HEK293 (cell line): ENCODE data around the gene VIPR2.
"Not testable (repeated sequence)": the region's sequence is repeated elsewhere in the genome, so short reads cannot be mapped to it uniquely, and the experiment has no call there.

Source experiments
- CTCF ChIA-PET: fragments of 350-600 bp; formaldehyde crosslinking; extraction: SDS; loops from one replicate; lab custom pipeline; 2021; ENCODE audit warnings: antibody characterized with exemption; lab: Yijun Ruan, JAX
- POLR2A ChIA-PET: fragments of 300-600 bp; formaldehyde crosslinking; extraction: SDS; loops from one replicate; lab custom pipeline; 2020; ENCODE audit warnings: antibody characterized with exemption, inconsistent platforms; lab: Yijun Ruan, JAX
- H3K27ac ChIP-seq: fragments of 200-500 bp; sonication (Bioruptor generic); 2 replicates; pipeline ENCODE4 v1.5.1; 2014; ENCODE audit warnings: low read depth, low read length, control low read depth, inconsistent platforms; ENCODE audit errors: extremely low read depth
- H3K36me3 ChIP-seq, 2 experiments: fragments of 200-500 bp in 1 of 2; sonication (Bioruptor generic) in 1 of 2; 1 replicate in 1 of 2; 2 replicates in 1 of 2; pipeline ENCODE4 v1.5.1; 2014 to 2017; ENCODE audit warnings: inconsistent platforms in 2 of 2, low read length in 2 of 2; ENCODE audit not compliant: control insufficient read depth in 2 of 2, insufficient read depth in 1 of 2
- H3K4me1 ChIP-seq: fragments of 200-500 bp; sonication (Bioruptor generic); 2 replicates; pipeline ENCODE4 v1.5.1; 2014; ENCODE audit warnings: mild to moderate bottlenecking, low read length, inconsistent platforms; ENCODE audit not compliant: control insufficient read depth, insufficient read depth
- H3K4me3 ChIP-seq: 2 replicates; pipeline ENCODE4 v1.5.1; 2011; ENCODE audit warnings: low read depth, mild to moderate bottlenecking, control low read depth, low read length, moderate library complexity
- H3K9me3 ChIP-seq: fragments of 200-500 bp; sonication (Bioruptor generic); 2 replicates; pipeline ENCODE4 v1.5.1; 2014; ENCODE audit warnings: low read depth, low read length, inconsistent platforms; ENCODE audit not compliant: control insufficient read depth, insufficient read depth
- GFI1B ChIP-seq: fragments of 450-650 bp; formaldehyde crosslinking; IDR thresholded peaks from 2 replicates; pipeline ENCODE4 v1.5.1; 2016; ENCODE audit warnings: missing biosample characterization, missing genetic modification characterization
- PRDM1 ChIP-seq: fragments of 450-650 bp; formaldehyde crosslinking; IDR thresholded peaks from 2 replicates; pipeline ENCODE4; 2016; ENCODE audit warnings: missing biosample characterization, missing genetic modification characterization
- TCF7L2 ChIP-seq: IDR thresholded peaks from 2 replicates; pipeline ENCODE4 v1.6.1; 2011; ENCODE audit warnings: low read depth, mild to moderate bottlenecking, inconsistent platforms, low read length, moderate library complexity, borderline replicate concordance
- ZNF140 ChIP-seq: fragments of 450-650 bp; formaldehyde crosslinking; IDR thresholded peaks from 2 replicates; pipeline ENCODE4 v1.5.1; 2016; ENCODE audit warnings: missing biosample characterization, missing genetic modification characterization
- ZNF174 ChIP-seq: fragments of 450-650 bp; formaldehyde crosslinking; IDR thresholded peaks from 2 replicates; pipeline ENCODE4 v1.5.0; 2017; ENCODE audit warnings: missing biosample characterization, mild to moderate bottlenecking, missing genetic modification characterization
- ZNF302 ChIP-seq: fragments of 450-650 bp; formaldehyde crosslinking; IDR thresholded peaks from 2 replicates; pipeline ENCODE4 v1.5.1; 2016; ENCODE audit warnings: missing biosample characterization, missing genetic modification characterization, low read depth
- ZNF629 ChIP-seq: fragments of 450-650 bp; formaldehyde crosslinking; IDR thresholded peaks from 2 replicates; pipeline ENCODE4 v1.5.1; 2017; ENCODE audit warnings: missing biosample characterization, missing genetic modification characterization
- ZNF747 ChIP-seq: fragments of 450-650 bp; formaldehyde crosslinking; IDR thresholded peaks from 2 replicates; pipeline ENCODE4 v1.5.1; 2016; ENCODE audit warnings: missing biosample characterization, missing genetic modification characterization
- ZNF776 ChIP-seq: fragments of 450-650 bp; formaldehyde crosslinking; IDR thresholded peaks from 2 replicates; pipeline ENCODE4 v1.5.0; 2017; ENCODE audit warnings: missing biosample characterization, missing genetic modification characterization, borderline replicate concordance
- ZNF830 ChIP-seq: fragments of 450-650 bp; IDR thresholded peaks from 2 replicates; pipeline ENCODE4 v1.5.0; 2018; ENCODE audit warnings: missing biosample characterization, missing genetic modification characterization, low read depth, mild to moderate bottlenecking, moderate library complexity
- TF ChIP-seq, protein P1 (sequence below): fragments of 450-650 bp; formaldehyde crosslinking; IDR thresholded peaks from 2 replicates; pipeline ENCODE4 v1.5.1; 2016; ENCODE audit warnings: missing biosample characterization, missing genetic modification characterization
- TF ChIP-seq, protein P2 (sequence below): fragments of 450-650 bp; formaldehyde crosslinking; IDR thresholded peaks from 2 replicates; pipeline ENCODE4 v1.5.1; 2017; ENCODE audit warnings: missing biosample characterization, missing genetic modification characterization
- TF ChIP-seq, protein P3 (sequence below): fragments of 450-650 bp; formaldehyde crosslinking; IDR thresholded peaks from 2 replicates; pipeline ENCODE4 v1.5.1; 2017; ENCODE audit warnings: missing biosample characterization, missing genetic modification characterization

VIPR2 gene

DNA sequence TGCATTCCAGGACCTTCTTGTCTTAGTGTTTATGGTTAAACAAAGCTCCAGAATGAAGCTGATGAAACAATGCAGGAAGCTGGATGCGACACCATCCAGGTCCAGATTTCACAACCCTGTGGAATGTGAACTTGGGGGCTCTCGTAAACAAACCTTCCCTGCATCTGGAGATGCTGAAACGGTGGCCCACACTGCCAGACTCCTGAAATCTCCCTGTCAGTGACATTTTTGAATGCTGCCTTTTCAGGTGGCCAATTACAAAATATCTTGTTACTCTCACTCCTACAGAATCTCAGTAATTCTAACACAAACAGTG lies 18.8 kb downstream of the VIPR2 start:
- no peaks in the 10 kb centered on the region for H3K9me3 ChIP-seq
- no peak overlapping the region for H3K27ac ChIP-seq
- H3K36me3 ChIP-seq, result no peaks in the 10 kb centered on the region
- no peak overlapping the region for H3K4me3 ChIP-seq
- POLR2A ChIA-PET, result no interaction called here
- H3K4me1 ChIP-seq, result no peaks in the 10 kb centered on the region
- CTCF ChIA-PET, result no interaction called here
- no peak for TF ChIP-seq PRDM1 (tag by site-specific recombination)
- TF ChIP-seq, all 188 proteins: peak for 0

DNA sequence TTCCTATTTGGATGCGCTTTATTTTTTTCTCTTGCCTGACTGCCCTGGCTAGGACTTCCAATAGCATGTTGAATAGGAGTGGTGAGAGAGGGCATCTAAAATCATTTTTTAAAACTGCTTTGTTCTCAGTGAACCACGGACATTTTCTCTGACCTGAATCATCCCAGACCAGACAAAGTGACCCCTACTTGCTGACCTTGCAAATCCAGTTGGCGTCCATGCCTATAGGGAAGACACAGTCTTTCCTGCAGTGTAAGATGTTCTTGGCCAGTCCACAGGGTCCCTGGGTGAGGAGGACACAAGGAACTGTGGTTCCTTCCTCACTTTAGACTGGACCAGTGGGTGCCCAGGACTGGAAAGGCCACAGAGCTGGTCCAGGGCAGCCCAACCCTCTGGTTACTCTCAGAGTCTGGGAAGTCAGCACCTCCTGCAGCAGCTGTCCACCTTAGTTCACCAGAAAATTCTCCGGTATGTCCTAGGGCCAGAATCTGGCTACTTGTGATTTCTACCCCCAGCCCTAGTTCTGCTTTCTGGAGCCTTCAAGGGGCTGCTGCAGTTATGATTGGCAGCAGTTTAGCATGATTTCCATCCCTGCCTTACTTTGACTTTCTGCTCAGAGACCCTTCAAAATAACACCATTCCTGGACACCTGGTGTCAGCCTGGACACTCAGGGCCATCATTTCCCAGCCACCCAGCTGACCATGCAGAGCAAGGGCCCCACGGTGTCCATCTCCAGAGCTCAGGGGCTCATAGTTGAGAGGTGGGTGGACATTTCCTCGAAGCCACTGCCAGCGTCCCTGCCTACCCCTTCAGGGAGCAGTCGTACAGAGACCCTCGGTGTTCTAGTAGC lies 19.3 kb downstream of the VIPR2 start:
- no peak overlapping the region for H3K27ac ChIP-seq
- no peaks in the 10 kb centered on the region for H3K36me3 ChIP-seq
- H3K9me3 ChIP-seq, result no peaks in the 10 kb centered on the region
- no peaks in the 10 kb centered on the region for H3K4me1 ChIP-seq
- H3K4me3 ChIP-seq, result no peak overlapping the region
- CTCF ChIA-PET, result no interaction called here
- TF ChIP-seq ZNF830 (tag by site-specific recombination) (no peak), ZNF140 (tag by site-specific recombination) (no peak), ZNF302 (no peak), ZNF174 (tag by site-specific recombination) (no peak), ZNF629 (tag by site-specific recombination) (no peak), GFI1B (no peak), TCF7L2 (no peak), ZNF747 (tag by site-specific recombination) (no peak), ZNF776 (tag by site-specific recombination) (no peak)
- TF ChIP-seq, protein P1, sequence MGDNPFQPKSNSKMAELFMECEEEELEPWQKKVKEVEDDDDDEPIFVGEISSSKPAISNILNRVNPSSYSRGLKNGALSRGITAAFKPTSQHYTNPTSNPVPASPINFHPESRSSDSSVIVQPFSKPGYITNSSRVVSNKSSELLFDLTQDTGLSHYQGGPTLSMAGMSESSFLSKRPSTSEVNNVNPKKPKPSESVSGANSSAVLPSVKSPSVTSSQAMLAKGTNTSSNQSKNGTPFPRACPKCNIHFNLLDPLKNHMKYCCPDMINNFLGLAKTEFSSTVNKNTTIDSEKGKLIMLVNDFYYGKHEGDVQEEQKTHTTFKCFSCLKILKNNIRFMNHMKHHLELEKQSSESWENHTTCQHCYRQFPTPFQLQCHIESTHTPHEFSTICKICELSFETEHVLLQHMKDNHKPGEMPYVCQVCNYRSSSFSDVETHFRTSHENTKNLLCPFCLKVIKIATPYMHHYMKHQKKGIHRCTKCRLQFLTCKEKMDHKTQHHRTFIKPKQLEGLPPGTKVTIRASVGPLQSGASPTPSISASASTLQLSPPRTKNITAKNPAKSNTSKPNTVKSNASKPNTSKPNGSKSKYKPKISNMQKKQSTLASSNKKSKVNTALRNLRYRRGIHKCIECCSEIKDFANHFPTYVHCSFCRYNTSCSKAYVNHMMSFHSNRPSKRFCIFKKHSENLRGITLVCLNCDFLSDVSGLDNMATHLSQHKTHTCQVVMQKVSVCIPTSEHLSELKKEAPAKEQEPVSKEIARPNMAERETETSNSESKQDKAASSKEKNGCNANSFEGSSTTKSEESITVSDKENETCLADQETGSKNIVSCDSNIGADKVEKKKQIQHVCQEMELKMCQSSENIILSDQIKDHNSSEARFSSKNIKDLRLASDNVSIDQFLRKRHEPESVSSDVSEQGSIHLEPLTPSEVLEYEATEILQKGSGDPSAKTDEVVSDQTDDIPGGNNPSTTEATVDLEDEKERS, result no peak
- TF ChIP-seq, protein P2, sequence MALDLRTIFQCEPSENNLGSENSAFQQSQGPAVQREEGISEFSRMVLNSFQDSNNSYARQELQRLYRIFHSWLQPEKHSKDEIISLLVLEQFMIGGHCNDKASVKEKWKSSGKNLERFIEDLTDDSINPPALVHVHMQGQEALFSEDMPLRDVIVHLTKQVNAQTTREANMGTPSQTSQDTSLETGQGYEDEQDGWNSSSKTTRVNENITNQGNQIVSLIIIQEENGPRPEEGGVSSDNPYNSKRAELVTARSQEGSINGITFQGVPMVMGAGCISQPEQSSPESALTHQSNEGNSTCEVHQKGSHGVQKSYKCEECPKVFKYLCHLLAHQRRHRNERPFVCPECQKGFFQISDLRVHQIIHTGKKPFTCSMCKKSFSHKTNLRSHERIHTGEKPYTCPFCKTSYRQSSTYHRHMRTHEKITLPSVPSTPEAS (tag by site-specific recombination), result no peak
- TF ChIP-seq, protein P3, sequence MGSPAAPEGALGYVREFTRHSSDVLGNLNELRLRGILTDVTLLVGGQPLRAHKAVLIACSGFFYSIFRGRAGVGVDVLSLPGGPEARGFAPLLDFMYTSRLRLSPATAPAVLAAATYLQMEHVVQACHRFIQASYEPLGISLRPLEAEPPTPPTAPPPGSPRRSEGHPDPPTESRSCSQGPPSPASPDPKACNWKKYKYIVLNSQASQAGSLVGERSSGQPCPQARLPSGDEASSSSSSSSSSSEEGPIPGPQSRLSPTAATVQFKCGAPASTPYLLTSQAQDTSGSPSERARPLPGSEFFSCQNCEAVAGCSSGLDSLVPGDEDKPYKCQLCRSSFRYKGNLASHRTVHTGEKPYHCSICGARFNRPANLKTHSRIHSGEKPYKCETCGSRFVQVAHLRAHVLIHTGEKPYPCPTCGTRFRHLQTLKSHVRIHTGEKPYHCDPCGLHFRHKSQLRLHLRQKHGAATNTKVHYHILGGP, result no peak
- TF ChIP-seq, all 188 proteins: peak for 0
- POLR2A ChIA-PET, result no interaction called here

DNA sequence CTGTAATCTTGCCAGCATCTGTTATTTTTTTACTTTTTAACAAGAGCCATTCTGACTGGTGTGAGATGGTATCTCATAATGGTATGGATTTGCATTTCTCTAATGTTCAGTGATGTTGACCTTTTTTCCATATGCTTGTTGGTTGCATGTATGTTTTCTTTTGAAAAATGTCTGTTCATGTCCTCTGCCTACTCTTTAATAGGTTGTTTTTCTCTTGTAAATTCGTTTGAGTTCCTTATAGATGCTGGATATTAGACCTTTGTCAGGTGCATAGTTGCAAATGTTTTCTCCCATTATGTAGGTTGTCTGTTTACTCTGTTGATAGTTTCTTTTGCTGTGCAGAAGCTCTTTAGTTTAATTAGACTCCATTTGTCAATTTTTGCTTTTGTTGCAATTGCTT lies 20.9 kb downstream of the VIPR2 start:
- CTCF ChIA-PET, result interaction anchor here (0.6 kb wide), 1 partner anchor 9 kb away, joined by 3 read pairs; no protein-coding TSS in a partner anchor
- POLR2A ChIA-PET, H3K4me3 ChIP-seq, H3K27ac ChIP-seq, H3K36me3 ChIP-seq, H3K9me3 ChIP-seq, H3K4me1 ChIP-seq: not testable (repeated sequence)
